HCT116 (cell line): ENCODE results near the gene CAPN5. TPM values are rescaled to one million over a fixed set of nuclear protein-coding genes. Genes with fewer than 3 reads are reported as not detected.

Experiments
- ATAC-seq: fragments of 200-7000 bp; cut with Tn5 transposase; 2 replicates; pipeline ENCODE4 v1.9.1; 2020; ENCODE audit warnings: mild to moderate bottlenecking, moderate library complexity
- BruUV-seq: library from RNA; stranded (reverse); fragments of 400-500 nt; replicated peaks from 2 replicates; lab custom pipeline; 2021; lab: Mats Ljungman, UMichigan
- CTCF ChIA-PET: fragments of 300-600 bp; sonication (Branson Sonifier 250); formaldehyde crosslinking; loops from one replicate; lab custom pipeline; 2021; ENCODE audit warnings: antibody characterized with exemption; lab: Charles Lee
- POLR2A ChIA-PET: fragments of 300-600, 350-600 bp; sonication (Branson Sonifier 250); formaldehyde crosslinking; loops from one replicate; lab custom pipeline; 2021; ENCODE audit warnings: antibody characterized with exemption; lab: Charles Lee
- RAD21 ChIA-PET, 2 experiments: fragments of 300-600 bp; sonication (Branson Sonifier 250); formaldehyde crosslinking; loops; one replicate each; lab custom pipeline; 2023; ENCODE audit warnings: low total read pairs in 2 of 2; ENCODE audit not compliant: uncharacterized antibody in 2 of 2, unreplicated experiment in 2 of 2, low non-redundant PET in 1 of 2; lab: Charles Lee
- DNase-seq: peaks from one replicate; pipeline ENCODE4 v3.0.0-alpha.2; 2010; ENCODE audit warnings: low read depth, low spot score
- H2AFZ ChIP-seq: fragments of 200-600 bp; shearing (Covaris generic), sonication (generic); 2 replicates; pipeline ENCODE4 v1.6.1; 2017; ENCODE audit warnings: low read depth, mixed run types, mixed read lengths, antibody characterized with exemption, low read length; ENCODE audit not compliant: poor library complexity, severe bottlenecking
- H3K27ac ChIP-seq: 2 replicates; pipeline ENCODE4 v1.5.1; 2012; ENCODE audit warnings: low read depth, low read length
- H3K27me3 ChIP-seq: fragments of 200-600 bp; sonication (generic); 2 replicates; pipeline ENCODE4 v1.6.1; 2016; ENCODE audit warnings: mixed run types, low read length, mixed read lengths; ENCODE audit not compliant: insufficient read depth
- H3K36me3 ChIP-seq, 2 experiments: fragments of 200-500 bp in 1 of 2; fragments of 200-600 bp in 1 of 2; sonication (Bioruptor generic) in 1 of 2; sonication (generic) in 1 of 2; 2 replicates each; pipeline versions ENCODE4 v1.5.1 to v1.6.1; 2014 to 2016; ENCODE audit warnings: low read length in 2 of 2, inconsistent platforms in 1 of 2, mixed read lengths in 1 of 2, mixed run types in 1 of 2; ENCODE audit not compliant: insufficient read depth in 2 of 2, control insufficient read depth in 1 of 2
- H3K4me1 ChIP-seq, 2 experiments: fragments of 200-600 bp in 1 of 2; sonication (generic) in 1 of 2; 2 replicates each; pipeline versions ENCODE4 v1.5.1 to v1.6.1; 2012 to 2017; ENCODE audit warnings: low read length in 2 of 2, inconsistent platforms in 1 of 2, mild to moderate bottlenecking in 1 of 2, mixed read lengths in 1 of 2, mixed run types in 1 of 2, moderate library complexity in 1 of 2; ENCODE audit not compliant: insufficient read depth in 2 of 2, control insufficient read depth in 1 of 2
- H3K4me2 ChIP-seq: fragments of 200-600 bp; sonication (generic); 2 replicates; pipeline ENCODE4 v1.6.1; 2017; ENCODE audit warnings: mixed run types, low read length, mixed read lengths
- H3K4me3 ChIP-seq, 2 experiments: fragments of 200-600 bp in 1 of 2; sonication (generic) in 1 of 2; replicated peaks in 1 of 2; 2 replicates each; pipeline ENCODE4 v1.5.1; 2011 to 2016; ENCODE audit warnings: low read length in 2 of 2, control low read depth in 1 of 2, low read depth in 1 of 2, mild to moderate bottlenecking in 1 of 2, mixed read lengths in 1 of 2, mixed run types in 1 of 2
- H3K79me2 ChIP-seq: fragments of 200-600 bp; sonication (generic); 2 replicates; pipeline ENCODE4 v1.6.1; 2017; ENCODE audit warnings: mild to moderate bottlenecking, mixed run types, low read length, moderate library complexity, mixed read lengths; ENCODE audit not compliant: insufficient read depth
- H3K9ac ChIP-seq: fragments of 200-600 bp; sonication (generic); 2 replicates; pipeline ENCODE4 v1.6.1; 2016; ENCODE audit warnings: low read length, mixed read lengths
- H3K9me2 ChIP-seq: fragments of 200-600 bp; sonication (generic), shearing (Covaris generic); 2 replicates; pipeline ENCODE4 v1.6.1; 2017; ENCODE audit warnings: mixed run types, mild to moderate bottlenecking, moderate library complexity; ENCODE audit not compliant: insufficient read depth
- H3K9me3 ChIP-seq, 2 experiments: fragments of 200-500 bp in 1 of 2; fragments of 200-600 bp in 1 of 2; sonication (Bioruptor generic) in 1 of 2; sonication (generic) in 1 of 2; 2 replicates each; pipeline ENCODE4 v1.6.1; 2014 to 2017; ENCODE audit warnings: low read length in 2 of 2, mixed read lengths in 2 of 2, inconsistent platforms in 1 of 2, low read depth in 1 of 2, mild to moderate bottlenecking in 1 of 2, mixed run types in 1 of 2, moderate library complexity in 1 of 2; ENCODE audit not compliant: control insufficient read depth in 1 of 2, insufficient read depth in 1 of 2
- H4K20me1 ChIP-seq: fragments of 200-600 bp; sonication (generic), shearing (Covaris generic); 2 replicates; pipeline ENCODE4 v1.6.1; 2017; ENCODE audit warnings: mixed run types, mild to moderate bottlenecking, moderate library complexity; ENCODE audit not compliant: insufficient read depth
- CBX3 ChIP-seq: IDR thresholded peaks from 2 replicates; pipeline ENCODE4 v1.6.1; 2012; ENCODE audit warnings: low read depth
- CTCF ChIP-seq, 3 experiments: fragments of 200-600 bp in 1 of 3; sonication (generic) in 1 of 3; IDR thresholded peaks in 2 of 3; conservative IDR thresholded peaks in 1 of 3; 2 replicates each; pipeline ENCODE4 v1.5.1; 2012 to 2017; ENCODE audit warnings: low read depth in 2 of 3, low read length in 2 of 3, antibody characterized with exemption in 1 of 3, borderline replicate concordance in 1 of 3, control low read depth in 1 of 3, mild to moderate bottlenecking in 1 of 3, mixed read lengths in 1 of 3, mixed run types in 1 of 3, moderate library complexity in 1 of 3; ENCODE audit not compliant: insufficient read depth in 1 of 3
- SIN3A ChIP-seq: IDR thresholded peaks from 2 replicates; pipeline ENCODE4 v1.6.1; 2012; ENCODE audit warnings: low read depth
- SP1 ChIP-seq: IDR thresholded peaks from 2 replicates; pipeline ENCODE4 v1.6.1; 2012; ENCODE audit warnings: low read depth
- SRF ChIP-seq: IDR thresholded peaks from 2 replicates; pipeline ENCODE4 v1.6.1; 2012; ENCODE audit warnings: low read depth
- YY1 ChIP-seq: IDR thresholded peaks from 2 replicates; pipeline ENCODE4 v1.6.1; 2011; ENCODE audit warnings: low read length, low read depth, moderate library complexity, mild to moderate bottlenecking; ENCODE audit not compliant: insufficient replicate concordance; ENCODE audit errors: extremely low read depth
- ZFX ChIP-seq: fragments of 450-650 bp; IDR thresholded peaks from 2 replicates; pipeline ENCODE4 v1.6.1; 2017
- ZNF274 ChIP-seq: fragments of 200-500 bp; sonication (Bioruptor generic); IDR thresholded peaks from 2 replicates; pipeline ENCODE4 v1.6.1; 2014; ENCODE audit warnings: mild to moderate bottlenecking, low read depth, low read length, inconsistent platforms
- intact Hi-C: fragments of 100-400 bp; cut with micrococcal nuclease; formaldehyde crosslinking; loops from 2 replicates; pipeline ENCODE4 v1.10.0; 2022
- total RNA-seq: library from RNA; stranded (reverse); gene quantifications from one replicate; pipeline ENCODE4 v1.2.1, GENCODE V29; 2021; ENCODE audit not compliant: unreplicated experiment
- TF ChIP-seq, protein P1 (sequence below): IDR thresholded peaks from 2 replicates; pipeline ENCODE4 v1.6.1; 2012; ENCODE audit warnings: low read depth
- TF ChIP-seq, protein P2 (sequence below): IDR thresholded peaks from 2 replicates; pipeline ENCODE4 v1.6.1; 2012

Gene CAPN5
- total RNA-seq, 1 experiment from 2014 or later: 8.6 TPM

- intact Hi-C loops: no loop called here
- RAD21 ChIA-PET: no interaction called here
- no peaks in the 10 kb centered on the region for H3K27me3 ChIP-seq
- no TSS peak for BruUV-seq
- H3K4me3 ChIP-seq: no peak overlapping the region
- H3K4me1 ChIP-seq: no peaks in the 10 kb centered on the region
- H3K9ac ChIP-seq: no peak overlapping the region
- CTCF ChIA-PET: no interaction called here
- H4K20me1 ChIP-seq: no peaks in the 10 kb centered on the region
- no peaks in the 10 kb centered on the region for H3K9me2 ChIP-seq
- DNase-seq (no peak), ATAC-seq (no peak)
- H3K27ac ChIP-seq: no peak overlapping the region
- H3K4me2 ChIP-seq: no peak overlapping the region
- no peak overlapping the region for H2AFZ ChIP-seq
- no peak for TF ChIP-seq SIN3A
- no peak for TF ChIP-seq ZNF274
- TF ChIP-seq, protein P1, sequence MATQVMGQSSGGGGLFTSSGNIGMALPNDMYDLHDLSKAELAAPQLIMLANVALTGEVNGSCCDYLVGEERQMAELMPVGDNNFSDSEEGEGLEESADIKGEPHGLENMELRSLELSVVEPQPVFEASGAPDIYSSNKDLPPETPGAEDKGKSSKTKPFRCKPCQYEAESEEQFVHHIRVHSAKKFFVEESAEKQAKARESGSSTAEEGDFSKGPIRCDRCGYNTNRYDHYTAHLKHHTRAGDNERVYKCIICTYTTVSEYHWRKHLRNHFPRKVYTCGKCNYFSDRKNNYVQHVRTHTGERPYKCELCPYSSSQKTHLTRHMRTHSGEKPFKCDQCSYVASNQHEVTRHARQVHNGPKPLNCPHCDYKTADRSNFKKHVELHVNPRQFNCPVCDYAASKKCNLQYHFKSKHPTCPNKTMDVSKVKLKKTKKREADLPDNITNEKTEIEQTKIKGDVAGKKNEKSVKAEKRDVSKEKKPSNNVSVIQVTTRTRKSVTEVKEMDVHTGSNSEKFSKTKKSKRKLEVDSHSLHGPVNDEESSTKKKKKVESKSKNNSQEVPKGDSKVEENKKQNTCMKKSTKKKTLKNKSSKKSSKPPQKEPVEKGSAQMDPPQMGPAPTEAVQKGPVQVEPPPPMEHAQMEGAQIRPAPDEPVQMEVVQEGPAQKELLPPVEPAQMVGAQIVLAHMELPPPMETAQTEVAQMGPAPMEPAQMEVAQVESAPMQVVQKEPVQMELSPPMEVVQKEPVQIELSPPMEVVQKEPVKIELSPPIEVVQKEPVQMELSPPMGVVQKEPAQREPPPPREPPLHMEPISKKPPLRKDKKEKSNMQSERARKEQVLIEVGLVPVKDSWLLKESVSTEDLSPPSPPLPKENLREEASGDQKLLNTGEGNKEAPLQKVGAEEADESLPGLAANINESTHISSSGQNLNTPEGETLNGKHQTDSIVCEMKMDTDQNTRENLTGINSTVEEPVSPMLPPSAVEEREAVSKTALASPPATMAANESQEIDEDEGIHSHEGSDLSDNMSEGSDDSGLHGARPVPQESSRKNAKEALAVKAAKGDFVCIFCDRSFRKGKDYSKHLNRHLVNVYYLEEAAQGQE: no peak
- no peak for TF ChIP-seq ZFX
- TF ChIP-seq CTCF (IDR thresholded peaks at IDR 0.05 in 2 of 3, conservative IDR thresholded peaks at IDR 0.05 in 1 of 3; ENCODE audit: borderline replicate concordance in 1 of 3, insufficient read depth in 1 of 3, low read depth in 2 of 3, low read length in 2 of 3): no peak
- TF ChIP-seq YY1: no peak
- TF ChIP-seq SP1: no peak
- TF ChIP-seq, protein P2, sequence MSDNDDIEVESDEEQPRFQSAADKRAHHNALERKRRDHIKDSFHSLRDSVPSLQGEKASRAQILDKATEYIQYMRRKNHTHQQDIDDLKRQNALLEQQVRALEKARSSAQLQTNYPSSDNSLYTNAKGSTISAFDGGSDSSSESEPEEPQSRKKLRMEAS: no peak
- no peak for TF ChIP-seq CBX3
- no peak for TF ChIP-seq SRF
- TF ChIP-seq, all 23 proteins: peak for 0
- Histone ChIP-seq H3K36me3 (no peaks in the 10 kb centered on the region), H3K79me2 (no peaks in the 10 kb centered on the region), H3K9me3 (no peaks in the 10 kb centered on the region)
- POLR2A ChIA-PET: no interaction called here
Measured at GRCh38 chr11:77165066-77165465, 98.3 kb downstream of the CAPN5 start.
